Neural progenitor cell (in vitro differentiated cells): ENCODE measurements around the gene SERPINA9. TPM values are rescaled to one million over a fixed set of nuclear protein-coding genes. Genes with fewer than 3 reads are reported as not detected.

Experiments used
- DNase-seq: peaks from one replicate; pipeline ENCODE4 v3.0.0-alpha.2; 2016; ENCODE audit warnings: low spot score
- H2AFZ ChIP-seq: fragments of 200-600 bp; sonication (generic); replicated peaks from 2 replicates; pipeline ENCODE4 v1.6.1; 2016; ENCODE audit warnings: antibody characterized with exemption
- H3F3A ChIP-seq: fragments of 200-600 bp; sonication (generic); 2 replicates; pipeline ENCODE4 v1.6.1; 2016; ENCODE audit warnings: antibody characterized with exemption, low read depth
- H3K27ac ChIP-seq: fragments of 200-600 bp; sonication (generic); 2 replicates; pipeline ENCODE4 v1.5.1; 2016; ENCODE audit warnings: mild to moderate bottlenecking
- H3K27me3 ChIP-seq: fragments of 200-600 bp; sonication (generic); 2 replicates; pipeline ENCODE4 v1.6.1; 2016; ENCODE audit warnings: mild to moderate bottlenecking, moderate library complexity
- H3K36me3 ChIP-seq: fragments of 200-600 bp; sonication (generic); 2 replicates; pipeline ENCODE4 v1.5.1; 2016
- H3K4me1 ChIP-seq: fragments of 200-600 bp; sonication (generic); 2 replicates; pipeline ENCODE4 v1.6.1; 2016; ENCODE audit warnings: mixed run types
- H3K4me2 ChIP-seq: fragments of 200-600 bp; sonication (generic); 2 replicates; pipeline ENCODE4 v1.6.1; 2016
- H3K4me3 ChIP-seq: fragments of 200-600 bp; sonication (generic); 2 replicates; pipeline ENCODE4 v1.5.1; 2016
- H3K79me2 ChIP-seq: fragments of 200-600 bp; sonication (generic); 2 replicates; pipeline ENCODE4 v1.6.1; 2016; ENCODE audit warnings: low read depth
- H3K9ac ChIP-seq: fragments of 200-600 bp; sonication (generic); 2 replicates; pipeline ENCODE4 v1.6.1; 2016
- H3K9me3 ChIP-seq: fragments of 200-600 bp; sonication (generic); 2 replicates; pipeline ENCODE4 v1.5.1; 2016; ENCODE audit warnings: low read depth
- H4K20me1 ChIP-seq: fragments of 200-600 bp; sonication (generic); 2 replicates; pipeline ENCODE4 v1.6.1; 2016; ENCODE audit warnings: low read depth
- H3K27ac Mint-ChIP-seq: 3 replicates; pipeline ENCODE4 v1.8.0; 2021; ENCODE audit warnings: mixed read lengths
- H3K27me3 Mint-ChIP-seq: 2 replicates; pipeline ENCODE4 v1.8.0; 2022; ENCODE audit warnings: low read depth, mild to moderate bottlenecking, inconsistent platforms, moderate library complexity, mixed read lengths; ENCODE audit not compliant: insufficient read depth
- H3K36me3 Mint-ChIP-seq: 3 replicates; pipeline ENCODE4 v1.8.0; 2021; ENCODE audit warnings: mixed read lengths
- H3K4me1 Mint-ChIP-seq: 3 replicates; pipeline ENCODE4 v1.8.0; 2021; ENCODE audit warnings: mixed read lengths
- H3K4me3 Mint-ChIP-seq: 3 replicates; pipeline ENCODE4 v1.8.0; 2021; ENCODE audit warnings: mild to moderate bottlenecking, moderate library complexity, mixed read lengths
- H3K9me3 Mint-ChIP-seq: 3 replicates; pipeline ENCODE4 v1.8.0; 2020; ENCODE audit warnings: mixed read lengths
- EZH2 ChIP-seq: fragments of 200-600 bp; sonication (generic); IDR thresholded peaks from 2 replicates; pipeline ENCODE4 v1.6.1; 2017; ENCODE audit warnings: antibody characterized with exemption, mild to moderate bottlenecking, moderate library complexity
- EZH2phosphoT487 ChIP-seq: fragments of 200-600 bp; sonication (generic); IDR thresholded peaks from 2 replicates; pipeline ENCODE4 v1.6.1; 2017; ENCODE audit warnings: antibody characterized with exemption
- total RNA-seq: library from RNA; depleted of rRNA; stranded (reverse); fragments of >200 nt; gene quantifications from 2 replicates; pipeline ENCODE4 v1.2.3, GENCODE V29; 2015; ENCODE audit warnings: low replicate concordance
- TF ChIP-seq, protein P1 (sequence below): fragments of 200-600 bp; sonication (generic); IDR thresholded peaks from 2 replicates; pipeline ENCODE4 v1.5.1; 2017; ENCODE audit warnings: antibody characterized with exemption, mild to moderate bottlenecking

Gene SERPINA9
- total RNA-seq, 1 donor from 2014 or later, result not detected

DNA sequence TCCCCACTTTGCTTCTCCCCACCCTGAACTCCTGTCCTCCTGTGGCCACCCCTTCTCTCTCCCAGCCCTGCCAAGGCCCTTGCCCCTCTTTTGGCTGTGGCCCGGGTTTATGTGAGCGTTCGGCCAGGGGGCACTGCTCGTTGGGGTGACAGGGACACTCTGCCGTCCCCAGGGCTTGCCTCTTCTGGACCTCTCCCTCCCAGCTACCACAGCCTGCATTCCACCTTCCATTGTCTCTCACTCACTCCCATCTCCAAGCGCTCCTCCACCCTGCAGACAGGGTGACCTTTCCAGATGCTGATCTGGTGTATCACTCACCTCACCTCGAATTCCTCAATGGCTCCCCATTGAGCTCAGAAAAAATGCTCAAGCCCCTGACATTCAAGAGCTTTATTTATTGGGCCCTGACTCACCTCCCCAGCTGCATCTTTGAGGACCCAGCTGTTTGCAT, 1.4 kb downstream of the SERPINA9 start:
- Histone ChIP-seq H3K27me3 (no peaks in the 10 kb centered on the region), H3F3A (no peaks in the 10 kb centered on the region), H2AFZ (no peak overlapping the region), H4K20me1 (no peaks in the 10 kb centered on the region), H3K4me1 (no peaks in the 10 kb centered on the region), H3K4me3 (no peak overlapping the region), H3K4me2 (no peak overlapping the region), H3K9ac (no peak overlapping the region), H3K9me3 (peaks cover 5% of the 10 kb centered on the region), H3K36me3 (no peaks in the 10 kb centered on the region), H3K27ac (no peak overlapping the region), H3K79me2 (no peaks in the 10 kb centered on the region)
- TF ChIP-seq EZH2 (no peak), EZH2phosphoT487 (no peak)
- TF ChIP-seq, protein P1, sequence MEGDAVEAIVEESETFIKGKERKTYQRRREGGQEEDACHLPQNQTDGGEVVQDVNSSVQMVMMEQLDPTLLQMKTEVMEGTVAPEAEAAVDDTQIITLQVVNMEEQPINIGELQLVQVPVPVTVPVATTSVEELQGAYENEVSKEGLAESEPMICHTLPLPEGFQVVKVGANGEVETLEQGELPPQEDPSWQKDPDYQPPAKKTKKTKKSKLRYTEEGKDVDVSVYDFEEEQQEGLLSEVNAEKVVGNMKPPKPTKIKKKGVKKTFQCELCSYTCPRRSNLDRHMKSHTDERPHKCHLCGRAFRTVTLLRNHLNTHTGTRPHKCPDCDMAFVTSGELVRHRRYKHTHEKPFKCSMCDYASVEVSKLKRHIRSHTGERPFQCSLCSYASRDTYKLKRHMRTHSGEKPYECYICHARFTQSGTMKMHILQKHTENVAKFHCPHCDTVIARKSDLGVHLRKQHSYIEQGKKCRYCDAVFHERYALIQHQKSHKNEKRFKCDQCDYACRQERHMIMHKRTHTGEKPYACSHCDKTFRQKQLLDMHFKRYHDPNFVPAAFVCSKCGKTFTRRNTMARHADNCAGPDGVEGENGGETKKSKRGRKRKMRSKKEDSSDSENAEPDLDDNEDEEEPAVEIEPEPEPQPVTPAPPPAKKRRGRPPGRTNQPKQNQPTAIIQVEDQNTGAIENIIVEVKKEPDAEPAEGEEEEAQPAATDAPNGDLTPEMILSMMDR, result no peak
- DNase-seq, result peak; percentile 13
- Mint-ChIP-seq H3K27ac (no peak overlapping the region), H3K4me3 (no peak overlapping the region), H3K27me3 (peaks cover 3% of the 10 kb centered on the region), H3K4me1 (no peaks in the 10 kb centered on the region), H3K9me3 (peaks cover 15% of the 10 kb centered on the region), H3K36me3 (no peaks in the 10 kb centered on the region)

DNA sequence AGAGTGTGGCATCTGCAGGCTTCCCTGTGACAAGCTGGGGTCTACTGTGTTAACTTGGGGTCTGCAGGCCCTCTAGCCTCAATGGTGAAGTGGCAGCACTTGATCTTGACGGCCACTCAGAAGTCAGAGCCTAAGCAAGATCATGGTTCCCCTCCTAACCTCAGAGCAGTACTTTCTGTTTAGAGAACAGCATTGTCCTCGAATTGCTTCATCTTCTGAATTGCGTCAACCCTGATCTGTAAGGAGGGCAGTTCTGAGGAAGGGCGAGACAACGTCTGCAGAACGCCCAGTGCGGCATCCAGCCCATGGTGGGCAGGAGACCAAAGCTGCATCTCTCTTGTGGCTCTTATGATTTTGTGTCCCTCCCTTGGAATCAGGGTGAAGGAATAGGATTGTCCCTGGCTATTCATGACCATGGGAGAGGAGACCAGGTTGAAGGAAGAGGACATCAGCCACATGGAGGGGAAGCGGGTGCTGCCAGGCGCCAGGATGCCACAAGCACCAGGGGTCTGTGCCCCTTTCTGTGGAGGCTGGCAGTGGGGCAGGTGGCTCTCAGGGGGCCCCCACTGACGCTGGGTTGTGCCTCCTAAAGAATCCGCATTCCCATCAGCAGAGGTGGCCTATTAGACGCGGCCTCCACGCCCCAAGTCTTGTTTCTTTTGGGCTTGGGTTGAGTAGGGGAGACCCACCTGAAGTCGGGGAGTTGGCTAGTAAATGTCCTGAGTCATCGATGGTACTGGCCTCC, 2.2 kb downstream of the SERPINA9 start:
- H3K27ac ChIP-seq, result no peak overlapping the region
- H3K4me2 ChIP-seq, result no peak overlapping the region
- H3K36me3 ChIP-seq, result no peaks in the 10 kb centered on the region
- no peaks in the 10 kb centered on the region for H4K20me1 ChIP-seq
- no peak overlapping the region for H3K9ac ChIP-seq
- Mint-ChIP-seq H3K36me3 (no peaks in the 10 kb centered on the region), H3K27me3 (peaks cover 3% of the 10 kb centered on the region), H3K9me3 (peaks cover 7% of the 10 kb centered on the region), H3K4me3 (no peak overlapping the region), H3K4me1 (no peaks in the 10 kb centered on the region), H3K27ac (no peak overlapping the region)
- DNase-seq, result no peak
- no peak overlapping the region for H3K4me3 ChIP-seq
- no peaks in the 10 kb centered on the region for H3K27me3 ChIP-seq
- no peaks in the 10 kb centered on the region for H3F3A ChIP-seq
- no peaks in the 10 kb centered on the region for H3K79me2 ChIP-seq
- H3K4me1 ChIP-seq, result no peaks in the 10 kb centered on the region
- TF ChIP-seq, protein P1, result no peak
- TF ChIP-seq EZH2 (no peak), EZH2phosphoT487 (no peak)
- peaks cover 5% of the 10 kb centered on the region for H3K9me3 ChIP-seq
- no peak overlapping the region for H2AFZ ChIP-seq

DNA sequence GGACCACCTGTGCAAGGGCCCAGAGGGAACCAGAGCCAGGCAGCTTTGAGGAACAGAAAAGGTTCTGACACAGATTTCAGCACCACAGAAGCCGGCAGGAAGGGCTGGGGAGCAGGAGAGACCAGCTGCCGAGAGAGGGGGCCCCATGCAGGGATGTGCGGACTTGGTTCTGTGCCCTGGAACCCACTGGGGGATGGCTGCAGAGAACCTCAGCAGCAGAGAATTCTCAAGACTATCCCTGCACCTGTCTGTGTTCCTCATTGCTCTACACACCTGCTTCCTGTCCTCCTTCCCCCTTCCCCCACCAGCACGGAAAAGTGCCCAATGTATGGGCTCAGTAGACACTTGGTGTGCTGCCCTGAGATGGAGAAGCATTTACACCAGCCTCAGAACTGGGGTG, 3.2 kb downstream of the SERPINA9 start:
- peaks cover 3% of the 10 kb centered on the region for H3K27me3 Mint-ChIP-seq
- Histone ChIP-seq H3K4me1 (no peaks in the 10 kb centered on the region), H3K27ac (no peak overlapping the region), H3K9ac (no peak overlapping the region), H3K79me2 (no peaks in the 10 kb centered on the region), H3K9me3 (no peaks in the 10 kb centered on the region), H3K4me3 (no peak overlapping the region), H3F3A (no peaks in the 10 kb centered on the region), H4K20me1 (no peaks in the 10 kb centered on the region), H3K4me2 (no peak overlapping the region), H2AFZ (no peak overlapping the region), H3K27me3 (no peaks in the 10 kb centered on the region), H3K36me3 (no peaks in the 10 kb centered on the region)
- H3K27ac Mint-ChIP-seq, result no peak overlapping the region
- H3K4me3 Mint-ChIP-seq, result no peak overlapping the region
- peaks cover 5% of the 10 kb centered on the region for H3K9me3 Mint-ChIP-seq
- no peak for TF ChIP-seq EZH2
- TF ChIP-seq, protein P1, result no peak
- TF ChIP-seq EZH2phosphoT487, result no peak
- DNase-seq, result no peak
- H3K4me1 Mint-ChIP-seq, result no peaks in the 10 kb centered on the region
- H3K36me3 Mint-ChIP-seq, result no peaks in the 10 kb centered on the region
